NOMO-1 (cell line): ENCODE data around the gene ANXA2.
"Not testable (repeated sequence)": the region's sequence is repeated elsewhere in the genome, so short reads cannot be mapped to it uniquely, and the experiment has no call there.

Experiments used
- DNase-seq, 2 experiments: peaks; one replicate each; lab custom pipeline; 2025; ENCODE audit not compliant: unreplicated experiment in 2 of 2; lab: John Stamatoyannopoulos, UW

The ANXA2 gene

DNA sequence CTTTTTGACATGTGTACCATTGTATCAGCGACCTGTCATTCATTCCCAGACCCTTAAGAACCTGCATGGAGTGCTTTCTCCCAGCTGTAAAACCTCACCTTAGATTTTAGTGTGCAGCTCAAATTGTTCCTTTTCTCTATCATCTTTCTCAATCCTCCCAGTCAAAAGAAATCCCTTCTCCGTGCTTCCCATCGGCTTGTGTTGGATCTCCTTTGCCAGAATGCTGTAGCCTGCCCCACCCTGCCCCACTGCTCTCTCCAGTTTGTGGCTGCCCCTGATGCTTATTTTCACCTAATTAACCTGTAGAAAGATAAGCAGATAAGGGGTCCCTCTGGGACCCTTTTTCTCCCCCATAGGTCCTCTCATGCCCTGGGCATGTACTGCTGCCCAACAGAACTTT, 51.1 kb downstream of the ANXA2 start:
- DNase-seq = no peak

DNA sequence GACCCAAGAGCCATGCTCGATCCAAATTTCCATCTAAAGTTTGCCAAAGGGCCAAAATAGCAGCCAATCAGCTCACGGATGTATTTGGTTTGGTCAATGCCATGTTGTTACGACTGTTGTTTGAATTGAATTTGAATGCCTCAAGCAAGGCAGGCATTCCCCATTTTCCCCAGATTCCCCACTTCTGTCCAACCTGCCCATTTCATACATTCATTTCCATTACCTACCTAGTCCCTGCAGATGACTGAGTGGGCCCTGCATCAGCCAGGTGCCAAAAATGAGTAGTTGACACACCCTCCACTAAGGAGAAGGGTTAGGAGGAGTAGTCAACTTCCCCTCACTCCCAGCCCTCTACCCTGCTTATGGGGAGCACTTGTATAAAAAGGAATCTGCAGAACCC, 51.7 kb downstream of the ANXA2 start:
- no peak for DNase-seq

DNA sequence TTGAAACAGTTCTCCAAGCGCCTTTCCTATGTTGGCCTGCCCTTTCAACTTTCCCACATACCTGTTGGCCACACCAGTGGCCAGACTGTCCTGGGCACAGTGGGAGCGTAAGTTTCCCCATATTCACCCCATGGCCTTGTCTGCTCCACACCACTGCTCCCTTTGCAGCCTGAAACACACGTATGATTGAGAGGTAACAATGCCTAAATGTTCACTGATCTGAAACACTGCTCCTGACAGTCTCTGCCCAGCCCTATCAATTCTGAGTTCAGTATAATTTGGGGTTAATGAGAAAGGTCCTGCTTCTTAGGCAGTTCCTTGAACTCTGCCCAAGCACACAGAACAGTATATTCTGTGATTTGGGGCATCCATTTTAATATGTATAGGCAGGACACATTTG, 52.2 kb downstream of the ANXA2 start:
- no peak for DNase-seq

DNA sequence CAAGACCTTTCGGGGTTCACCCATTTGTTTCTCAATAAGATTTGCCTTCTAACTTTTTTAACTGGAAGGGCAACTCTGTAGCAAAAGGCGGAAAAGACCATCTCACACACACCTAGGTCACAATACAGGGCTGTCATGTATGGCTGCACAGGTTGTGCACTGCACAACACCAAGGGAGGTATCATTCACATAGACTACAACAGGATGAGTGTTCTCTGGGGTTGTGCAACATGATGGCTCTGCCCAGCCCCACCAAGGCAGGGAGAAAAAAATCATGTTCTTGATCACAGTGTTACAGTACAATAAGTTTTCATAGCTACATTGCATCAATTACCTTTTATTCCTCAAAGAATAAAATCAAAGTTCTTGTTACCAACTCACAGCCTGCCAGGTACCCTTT, 52.8 kb downstream of the ANXA2 start:
- DNase-seq = no peak

DNA sequence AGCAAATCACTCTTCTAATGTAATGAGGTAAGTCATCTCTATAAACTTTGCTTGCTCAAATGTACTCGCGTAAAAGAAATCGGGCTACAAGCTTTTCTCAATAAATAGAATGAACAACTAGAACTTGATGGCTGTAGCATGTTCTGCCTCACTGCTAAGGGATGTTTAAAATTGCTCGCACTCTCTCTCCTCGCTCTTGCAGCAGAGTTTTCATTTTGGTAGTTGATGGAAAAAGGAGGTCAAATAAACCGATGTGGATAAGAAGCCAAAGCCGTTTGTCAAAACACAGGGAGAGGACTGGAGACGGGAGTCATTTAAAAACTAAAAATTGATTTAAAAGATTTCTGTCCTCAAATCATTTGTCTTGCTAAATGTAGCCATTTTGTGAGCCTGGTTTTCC, 53.3 kb downstream of the ANXA2 start:
- DNase-seq = no peak

DNA sequence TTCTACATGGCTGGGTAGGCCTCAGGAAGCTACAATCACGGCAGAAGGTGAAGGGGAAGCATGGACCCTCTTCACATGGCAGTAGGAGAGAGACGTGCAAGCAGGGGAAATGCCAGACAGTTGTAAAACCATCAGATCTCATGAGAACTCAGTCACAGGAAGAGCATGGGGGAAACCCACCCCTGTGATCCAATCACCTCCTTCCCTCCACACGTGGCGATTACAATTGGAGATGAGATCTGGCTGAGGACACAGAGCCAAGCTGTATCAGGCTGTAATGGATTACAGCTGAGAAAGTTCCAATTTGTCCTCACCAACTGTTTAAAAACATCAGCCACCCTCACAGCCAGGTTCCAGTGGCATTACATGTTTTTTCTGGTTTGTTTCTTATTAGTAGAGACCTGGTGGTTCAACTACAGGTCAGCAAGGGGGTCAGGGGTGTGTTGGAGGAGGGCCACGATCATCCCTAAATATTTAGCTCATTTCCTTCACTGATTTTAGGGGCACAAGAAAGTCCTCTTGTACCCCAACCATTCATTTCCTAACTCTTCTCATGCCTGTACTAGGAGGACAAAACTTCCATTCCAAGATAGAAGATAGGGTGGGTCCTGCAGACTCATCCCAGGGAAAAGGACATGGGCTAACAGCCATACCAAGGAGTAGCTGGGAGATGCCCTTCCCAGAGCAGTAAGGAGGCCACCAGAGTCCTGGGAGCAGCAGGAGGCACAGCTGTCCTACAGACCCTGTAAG, 54.4 kb downstream of the ANXA2 start:
- no peak for DNase-seq

DNA sequence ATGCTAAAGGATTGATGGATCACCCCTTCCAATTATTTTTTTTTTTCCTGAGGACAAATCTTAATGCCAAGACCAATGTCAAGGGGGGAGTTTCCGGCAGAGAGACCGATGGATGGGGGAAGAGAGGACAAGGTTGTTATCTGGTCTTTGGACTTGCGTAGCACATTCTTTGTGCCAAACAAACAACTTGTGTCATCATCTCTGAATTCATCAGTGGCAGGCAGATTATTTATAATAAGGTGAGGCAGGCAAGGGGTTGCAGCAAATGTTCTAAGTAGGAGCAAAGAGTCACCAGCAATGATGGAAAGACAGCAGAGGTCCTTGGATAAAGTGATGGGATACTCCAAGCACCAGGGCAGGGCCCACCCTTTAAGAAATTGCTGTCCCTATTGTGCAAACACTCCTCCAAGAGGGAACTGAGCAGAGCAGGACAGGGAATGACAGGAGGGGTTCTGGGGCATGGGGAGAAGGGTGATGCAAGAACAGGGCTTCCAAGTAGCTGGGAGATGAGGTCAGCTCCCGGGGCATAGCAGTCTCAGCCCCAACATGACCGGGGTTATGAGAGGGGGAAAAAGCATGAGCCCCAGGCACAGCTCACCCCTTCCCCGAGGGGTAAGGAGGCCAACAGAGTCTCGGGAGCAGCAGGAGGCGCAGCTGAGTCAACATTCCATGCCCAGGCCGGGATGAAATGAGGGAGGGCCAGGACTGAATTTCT, 57.4 kb downstream of the ANXA2 start:
- no peak for DNase-seq

DNA sequence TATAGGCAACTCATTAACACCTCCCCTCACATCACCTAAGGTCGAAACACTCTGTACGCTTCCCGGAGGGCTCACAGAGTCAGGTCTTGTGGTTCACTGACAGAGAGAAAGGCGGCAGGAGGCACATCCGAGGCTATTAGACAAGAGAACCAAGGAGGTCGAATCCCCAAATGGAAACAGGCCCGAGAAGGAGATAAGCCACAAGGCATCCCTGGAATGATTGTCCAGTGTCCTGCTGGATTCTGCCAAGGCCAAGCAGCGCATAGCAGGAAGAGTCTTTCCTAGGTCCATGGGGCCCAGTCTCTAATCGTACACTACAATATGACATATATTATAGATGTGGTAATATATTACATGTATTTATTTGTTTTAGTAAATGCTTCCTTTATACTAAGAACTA, 58.5 kb downstream of the ANXA2 start:
- DNase-seq = no peak

DNA sequence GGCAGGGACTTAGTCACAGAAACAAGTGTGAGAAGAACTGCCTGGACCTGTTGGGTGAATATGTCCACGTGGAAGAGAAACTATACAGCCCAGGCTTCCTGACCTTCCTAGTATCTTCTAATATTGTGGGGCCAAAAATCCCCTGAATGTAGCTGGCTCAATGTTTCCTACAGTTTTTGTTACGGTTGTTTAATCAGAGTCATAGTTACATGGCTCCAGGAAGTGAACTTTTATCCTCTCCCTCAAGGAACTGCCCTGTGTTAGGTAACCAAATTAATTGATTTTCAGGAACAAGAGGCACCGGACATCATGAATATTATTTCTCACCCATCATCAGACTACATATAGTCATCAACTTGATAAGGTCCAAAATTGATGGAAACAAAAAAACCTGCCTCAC, 59.0 kb downstream of the ANXA2 start:
- DNase-seq = no peak

DNA sequence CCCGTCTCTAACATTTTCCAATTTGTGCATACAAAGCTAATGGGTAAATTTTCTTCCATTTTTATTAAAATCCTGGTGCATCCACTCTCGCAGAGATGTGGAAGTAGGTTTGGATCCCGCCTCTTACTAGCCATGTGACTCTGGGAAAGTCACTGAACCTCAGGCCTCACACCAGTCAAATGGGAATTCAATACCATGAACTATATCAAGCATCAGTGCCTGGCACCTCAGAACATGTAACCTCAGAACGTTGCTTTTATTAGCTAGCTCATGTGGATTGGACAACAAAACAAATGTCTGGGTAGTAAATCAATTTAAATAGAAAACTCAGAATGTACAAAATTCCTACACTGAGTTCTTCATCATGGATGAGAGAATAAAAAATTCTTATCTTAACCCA, 60.7 kb downstream of the ANXA2 start:
- no peak for DNase-seq

DNA sequence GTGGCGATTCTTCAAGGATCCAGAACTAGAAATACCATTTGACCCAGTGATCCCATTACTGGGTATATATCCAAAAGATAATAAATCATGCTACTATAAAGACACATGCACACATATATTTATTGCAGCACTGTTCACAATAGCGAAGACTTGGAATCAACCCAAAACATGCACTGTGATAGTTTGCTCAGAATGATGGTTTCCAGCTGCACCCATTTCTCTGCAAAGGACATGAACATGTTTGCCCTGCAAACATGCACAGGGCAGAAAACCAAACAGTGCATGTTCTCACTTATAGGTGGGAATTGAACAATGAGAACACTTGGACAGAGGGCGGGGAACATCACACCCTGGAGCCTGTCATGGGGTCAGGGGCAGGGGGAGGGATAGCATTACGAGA, 62.5 kb downstream of the ANXA2 start:
- DNase-seq = not testable (repeated sequence)

DNA sequence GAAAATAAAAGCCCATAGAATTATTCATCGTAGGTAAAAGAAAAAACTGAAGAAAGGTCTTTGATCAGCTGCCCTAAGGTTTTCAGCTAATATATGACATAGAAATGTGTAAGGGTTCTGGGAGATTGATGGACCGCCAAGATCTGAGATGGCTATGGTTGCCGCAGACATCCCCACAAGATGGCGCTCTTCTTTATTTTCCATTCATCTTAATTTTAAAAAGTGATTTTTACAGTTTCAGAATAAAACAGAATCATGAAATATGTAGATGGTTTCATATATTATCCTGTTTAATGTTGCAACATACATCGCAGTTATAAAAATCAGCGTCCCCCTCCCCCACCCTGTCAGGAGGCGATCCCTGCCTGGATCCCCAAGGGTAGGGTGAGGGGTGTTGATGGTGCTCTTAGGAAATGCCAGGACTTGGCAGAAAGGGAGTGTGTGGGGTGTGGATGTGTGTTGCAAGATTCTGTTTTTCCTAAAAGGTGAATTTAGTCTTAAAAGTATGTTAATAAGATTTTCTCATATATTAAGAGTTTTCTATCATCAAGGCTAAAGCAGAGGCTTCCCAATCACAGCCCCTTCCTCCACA, 68.8 kb downstream of the ANXA2 start:
- peak in 1 of 2 experiments; percentile 1 for DNase-seq

DNA sequence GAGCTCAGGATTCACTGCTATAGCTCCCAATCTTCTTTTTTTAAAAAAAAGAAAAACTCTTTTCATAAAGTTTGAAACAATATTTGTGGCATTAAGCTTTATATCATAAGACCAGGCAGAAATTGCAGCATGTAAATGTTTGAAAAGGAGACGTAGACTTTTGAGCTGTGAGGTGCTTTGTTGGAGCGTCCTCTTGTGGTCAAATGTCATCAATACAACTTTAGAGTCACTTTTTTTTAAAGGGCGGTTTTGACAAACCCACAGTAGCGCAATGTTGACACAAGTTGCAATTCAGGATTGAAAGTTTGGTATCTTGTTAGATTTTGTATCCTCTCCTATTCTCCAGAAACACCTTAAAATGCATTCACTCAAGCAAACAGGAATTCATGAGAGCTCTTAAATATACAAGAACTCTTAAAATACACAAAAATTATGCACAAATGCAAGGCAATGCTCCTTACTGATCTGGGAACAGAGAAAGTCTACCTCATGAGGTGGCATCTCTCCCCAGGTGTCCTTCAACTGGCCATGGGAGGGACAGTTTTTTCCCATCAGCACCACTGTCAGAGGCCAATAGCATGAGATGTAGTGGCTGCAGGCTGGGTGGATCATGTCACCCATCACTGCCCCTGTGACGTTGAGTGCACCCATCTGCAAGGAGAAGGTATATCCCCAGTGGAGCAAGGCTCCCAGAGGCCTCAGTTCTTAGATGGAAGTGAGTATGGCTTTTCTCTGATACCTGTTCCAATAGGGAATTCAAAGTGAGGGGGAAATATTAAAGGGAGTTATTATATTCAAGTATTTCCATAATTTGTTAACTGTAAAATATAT, 70.7 kb downstream of the ANXA2 start:
- DNase-seq = peak; percentile 17 to 50

DNA sequence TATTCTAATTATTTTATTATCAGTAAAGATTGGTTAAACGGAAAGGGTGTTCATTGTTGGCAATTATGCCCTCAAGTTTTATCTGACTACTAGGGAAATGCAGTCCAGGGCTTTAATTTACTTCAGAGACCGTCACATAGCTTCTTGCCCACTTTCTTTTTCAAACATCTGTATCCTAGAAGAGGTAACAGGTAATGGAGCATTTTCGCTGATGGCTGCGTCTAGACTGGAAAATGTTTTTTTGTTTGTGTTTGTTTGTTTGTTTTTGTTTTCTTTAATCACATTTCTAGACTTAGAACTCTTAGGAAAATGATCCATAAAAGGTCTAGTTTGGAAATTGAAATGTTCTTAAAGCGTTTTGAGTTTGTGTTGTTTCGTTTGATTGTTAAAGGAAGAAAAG, 71.4 kb downstream of the ANXA2 start:
- DNase-seq = no peak

DNA sequence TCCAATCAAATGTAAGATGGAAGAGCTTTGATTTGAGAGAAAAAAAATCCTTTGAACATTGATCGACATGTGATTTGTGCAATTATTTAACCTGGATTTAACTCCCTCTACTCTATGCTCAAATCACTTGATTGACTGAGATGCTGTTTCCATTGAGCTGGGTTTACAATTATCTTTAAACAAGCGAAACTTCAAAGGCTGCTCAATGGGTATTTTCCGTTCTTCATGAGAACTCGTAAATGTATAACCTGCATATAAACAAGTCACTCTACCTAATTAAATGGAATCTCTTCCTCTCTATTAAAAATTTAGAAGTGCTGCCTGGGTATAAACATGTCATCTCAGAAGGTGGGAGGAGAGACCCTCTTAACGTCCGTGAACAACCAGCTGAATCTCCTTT, 71.9 kb downstream of the ANXA2 start:
- no peak for DNase-seq

DNA sequence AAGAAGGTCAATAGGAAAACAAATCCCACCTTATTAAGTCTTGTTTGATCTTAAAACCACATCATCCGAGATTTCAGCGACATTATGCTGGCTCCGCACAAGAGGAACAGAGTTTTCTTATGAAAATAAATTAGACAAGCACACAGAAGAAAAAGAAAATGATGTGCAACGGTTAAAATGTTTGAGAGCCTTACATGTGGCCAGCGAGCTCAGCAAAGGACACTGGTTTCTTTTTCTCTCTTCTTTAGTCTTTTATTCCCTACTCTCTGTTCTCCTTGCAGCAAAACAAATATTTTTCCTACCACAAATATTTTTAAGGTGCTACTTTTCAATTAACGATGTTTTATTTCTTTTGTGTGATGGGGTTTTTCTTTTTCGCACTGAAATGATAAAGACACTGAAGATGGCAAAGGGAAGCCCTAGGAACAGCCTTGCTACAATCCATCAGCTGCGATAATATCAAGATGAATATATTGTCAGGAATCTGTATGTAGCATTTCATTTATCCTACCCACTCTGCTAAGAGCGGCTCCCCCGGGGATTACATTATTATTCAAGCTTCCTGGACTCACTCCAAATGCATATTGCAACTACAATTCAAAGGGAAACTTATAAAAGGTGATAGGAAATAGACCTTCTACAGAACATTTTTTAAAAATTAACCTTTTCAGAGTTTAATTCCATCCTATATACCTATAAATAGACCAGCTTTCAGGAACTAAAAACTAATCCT, 72.9 kb downstream of the ANXA2 start:
- DNase-seq = no peak

DNA sequence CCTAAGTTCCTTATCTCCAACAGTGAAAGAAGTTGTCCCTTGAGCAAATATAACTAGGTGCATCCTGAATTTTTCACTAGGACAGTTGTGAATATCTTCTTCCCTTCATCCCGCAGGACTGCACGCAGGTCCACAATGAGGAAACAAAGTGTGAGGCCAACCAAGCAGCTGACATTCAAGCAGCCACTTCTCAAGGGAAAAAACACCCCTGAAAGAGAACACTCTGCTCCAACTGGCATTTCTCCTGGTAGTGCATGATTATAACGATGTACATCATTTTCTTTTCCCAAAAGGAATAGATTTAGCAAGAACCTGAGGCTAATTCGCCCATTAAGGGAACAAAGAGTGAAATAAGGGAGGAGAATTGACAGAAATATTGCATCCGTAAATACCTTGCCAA, 74.5 kb downstream of the ANXA2 start:
- no peak for DNase-seq

DNA sequence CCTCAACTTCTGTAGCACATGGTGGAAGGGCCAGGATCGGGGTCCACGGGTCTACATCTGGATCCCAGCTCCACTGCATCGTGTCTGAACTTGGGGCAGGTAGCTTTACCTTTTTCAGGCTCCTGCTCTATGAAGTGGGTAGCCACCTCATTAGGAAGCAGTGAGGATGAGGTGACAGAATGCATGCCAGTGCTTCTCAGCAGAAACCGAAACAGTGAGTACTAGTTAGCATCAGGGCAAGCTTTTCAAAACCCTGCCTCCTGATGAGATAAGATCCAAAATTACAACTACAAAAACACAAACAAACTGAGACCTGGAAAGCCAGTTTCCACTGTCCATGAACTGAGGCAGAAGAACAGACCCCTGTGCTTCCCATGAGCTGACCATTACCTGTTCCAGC, 77.4 kb downstream of the ANXA2 start:
- no peak for DNase-seq

DNA sequence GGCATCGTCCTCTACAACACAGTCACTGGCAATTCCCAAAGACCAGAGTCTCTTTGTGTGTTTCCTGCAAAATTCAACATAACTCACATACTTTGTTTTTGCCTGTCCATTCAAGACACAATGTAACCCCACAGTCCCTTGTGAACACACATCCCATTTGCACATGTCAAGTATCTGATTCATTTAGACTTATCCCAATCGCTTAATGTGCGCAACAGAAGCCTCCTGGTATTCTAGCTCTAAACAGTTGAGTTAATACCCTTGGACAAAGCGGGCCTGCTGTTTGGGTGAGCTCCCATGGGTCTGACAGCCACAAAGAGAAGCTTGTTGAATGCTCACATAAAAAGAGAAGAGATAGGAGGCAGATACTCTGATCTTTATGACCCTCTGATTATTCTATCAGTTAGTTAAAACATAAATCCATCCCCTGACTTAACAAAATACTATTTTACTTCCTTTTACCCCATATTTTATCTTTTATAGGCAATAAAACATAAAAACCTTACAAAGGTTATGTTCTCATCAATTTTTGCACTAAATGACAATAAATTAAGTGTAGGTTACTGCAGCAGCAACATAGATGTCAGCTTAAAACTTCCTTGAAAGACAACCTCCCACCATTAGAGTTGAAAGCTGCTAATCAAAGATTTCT, 79.4 kb downstream of the ANXA2 start:
- DNase-seq = no peak

DNA sequence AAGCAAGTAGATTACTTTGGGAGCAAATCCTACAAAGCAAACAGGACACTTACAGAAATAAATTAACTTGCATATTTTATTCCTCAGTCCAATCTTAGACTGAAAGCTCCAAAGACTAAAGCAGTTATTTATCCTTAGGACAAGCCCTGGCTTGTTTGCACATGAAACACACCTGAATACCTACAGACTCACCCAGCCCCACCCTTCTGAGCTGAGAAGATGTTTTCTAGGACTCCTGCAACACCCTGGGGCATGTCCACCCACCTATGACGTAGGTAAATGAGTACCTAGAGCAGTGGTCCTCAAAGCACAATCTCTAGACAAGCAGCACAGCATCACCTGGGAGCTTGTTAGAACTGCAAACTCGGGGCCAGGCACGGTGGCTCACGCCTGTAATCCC, 80.8 kb downstream of the ANXA2 start:
- no peak for DNase-seq
